ENCODE data around the gene MYO15B. TPM values are rescaled to one million over a fixed set of nuclear protein-coding genes. Genes with fewer than 3 reads are reported as not detected.

The MYO15B gene
- total and polyA plus RNA-seq, 10 donors: 123 to 569 (median 347) TPM

DNA sequence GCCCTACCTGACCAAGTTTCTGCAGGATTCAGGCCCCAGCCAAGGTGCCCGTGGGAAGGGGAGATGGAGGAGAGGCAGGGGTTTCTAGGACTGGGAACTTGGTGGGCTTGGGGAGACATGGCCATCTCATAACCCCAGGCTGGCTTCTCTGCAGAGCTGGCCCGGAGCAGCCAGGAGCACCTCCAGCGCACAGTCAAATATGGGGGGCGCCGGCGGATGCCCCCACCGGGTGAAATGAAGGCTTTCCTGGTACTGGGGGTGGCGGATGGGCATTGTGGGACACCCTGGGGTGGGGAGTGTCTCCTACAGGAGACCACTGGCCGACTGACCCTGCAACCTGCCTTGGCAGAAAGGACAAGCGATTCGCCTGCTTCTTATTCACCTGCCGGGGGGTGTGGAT lies 36.4 kb downstream of the MYO15B start:
- H3K27ac ChIP-seq: no peak overlapping the region
- H3K27me3 ChIP-seq (replicated peaks in 1 of 7): no peaks in the 10 kb centered on the region
- intact Hi-C loops (cut with DNase I; ENCODE audit: low total_unique reads): no loop called here
- H3K36me3 ChIP-seq: peaks cover 0 to 100% (median 72%) of the 10 kb centered on the region in 6 donors
- no peaks in the 10 kb centered on the region for H3K9me3 ChIP-seq
- TF ChIP-seq POLR2A (IDR thresholded peaks at IDR 0.05) (no peak), POLR2AphosphoS5 (IDR thresholded peaks at IDR 0.05) (no peak), CTCF (IDR thresholded peaks at IDR 0.05 in 8 of 11, conservative IDR thresholded peaks at IDR 0.05 in 3 of 11) (no peak)
- no peak overlapping the region for H3K4me3 ChIP-seq
- no peak for DNase-seq
- WGBS, 5 donors: 88 to 92% (median 90%) methylated on average over 4 to 12 of the region's 12 CpGs
- peaks cover 0 to 5% (median 0%) of the 10 kb centered on the region in 6 donors for H3K4me1 ChIP-seq

DNA sequence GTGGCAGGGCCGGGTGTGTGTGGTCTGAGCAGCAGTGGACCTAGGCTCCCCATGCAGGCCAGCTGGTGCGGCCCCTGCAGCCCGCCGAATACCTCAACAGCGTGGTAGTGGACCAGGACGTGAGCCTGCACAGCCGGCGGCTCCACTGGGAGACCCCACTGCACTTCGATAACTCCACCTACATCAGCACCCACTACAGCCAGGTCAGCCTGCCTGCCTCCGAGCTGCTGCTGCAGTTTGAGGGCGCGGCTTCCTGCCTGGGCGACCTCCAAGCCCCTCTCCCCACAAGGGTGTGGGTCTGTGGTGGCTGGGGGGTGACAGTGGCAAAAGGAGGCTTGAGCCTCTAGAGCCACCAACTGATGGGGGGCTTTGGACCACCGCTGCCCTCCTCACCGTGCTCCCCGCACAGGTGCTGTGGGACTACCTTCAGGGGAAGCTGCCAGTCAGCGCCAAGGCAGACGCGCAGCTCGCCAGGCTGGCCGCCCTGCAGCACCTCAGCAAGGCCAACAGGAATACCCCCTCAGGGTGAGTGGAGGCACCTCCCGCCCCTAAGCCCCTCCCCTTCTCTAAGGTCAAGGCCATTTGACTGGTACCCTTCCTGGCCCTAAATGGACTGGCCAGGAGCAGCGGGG lies 37.2 kb downstream of the MYO15B start:
- TF ChIP-seq POLR2AphosphoS5 (IDR thresholded peaks at IDR 0.05) (peak in 1 of 3 donors; percentile 48), CTCF (IDR thresholded peaks at IDR 0.05 in 8 of 11, conservative IDR thresholded peaks at IDR 0.05 in 3 of 11) (no peak)
- H3K4me1 ChIP-seq: peaks cover 0 to 5% (median 0%) of the 10 kb centered on the region in 6 donors
- DNase-seq: no peak
- no peak overlapping the region for H3K27ac ChIP-seq
- H3K4me3 ChIP-seq: no peak overlapping the region
- H3K9me3 ChIP-seq: no peaks in the 10 kb centered on the region
- H3K36me3 ChIP-seq: peaks cover 0 to 100% (median 64%) of the 10 kb centered on the region in 6 donors
- WGBS, 5 donors: 80 to 92% (median 84%) methylated on average over 6 to 23 of the region's 23 CpGs
- intact Hi-C loops (cut with DNase I; ENCODE audit: low total_unique reads): no loop called here
- H3K27me3 ChIP-seq (replicated peaks in 1 of 7): no peaks in the 10 kb centered on the region

- H3K4me3 ChIP-seq: no peak overlapping the region
- H3K36me3 ChIP-seq: peaks cover 0 to 99% (median 60%) of the 10 kb centered on the region in 6 donors
- no peaks in the 10 kb centered on the region for H3K27me3 ChIP-seq (replicated peaks in 1 of 7)
- H3K9me3 ChIP-seq: no peaks in the 10 kb centered on the region
- no peak for DNase-seq
- peaks cover 0 to 5% (median 0%) of the 10 kb centered on the region in 6 donors for H3K4me1 ChIP-seq
- H3K27ac ChIP-seq: no peak overlapping the region
- TF ChIP-seq CTCF (IDR thresholded peaks at IDR 0.05 in 8 of 11, conservative IDR thresholded peaks at IDR 0.05 in 3 of 11) (peak in 7 of 11 experiments; percentile 9 to 64 (median 40)), POLR2AphosphoS5 (IDR thresholded peaks at IDR 0.05) (peak in 1 of 3 donors; percentile 38), POLR2A (IDR thresholded peaks at IDR 0.05) (no peak)
- intact Hi-C loops (cut with DNase I; ENCODE audit: low total_unique reads): no loop called here
- 87 to 100% (median 91%) methylated on average over 1 to 15 of the region's 15 CpGs for WGBS, 5 donors
Observed at GRCh38 chr17:75625813-75626486, 38.4 kb downstream of the MYO15B start.

DNA sequence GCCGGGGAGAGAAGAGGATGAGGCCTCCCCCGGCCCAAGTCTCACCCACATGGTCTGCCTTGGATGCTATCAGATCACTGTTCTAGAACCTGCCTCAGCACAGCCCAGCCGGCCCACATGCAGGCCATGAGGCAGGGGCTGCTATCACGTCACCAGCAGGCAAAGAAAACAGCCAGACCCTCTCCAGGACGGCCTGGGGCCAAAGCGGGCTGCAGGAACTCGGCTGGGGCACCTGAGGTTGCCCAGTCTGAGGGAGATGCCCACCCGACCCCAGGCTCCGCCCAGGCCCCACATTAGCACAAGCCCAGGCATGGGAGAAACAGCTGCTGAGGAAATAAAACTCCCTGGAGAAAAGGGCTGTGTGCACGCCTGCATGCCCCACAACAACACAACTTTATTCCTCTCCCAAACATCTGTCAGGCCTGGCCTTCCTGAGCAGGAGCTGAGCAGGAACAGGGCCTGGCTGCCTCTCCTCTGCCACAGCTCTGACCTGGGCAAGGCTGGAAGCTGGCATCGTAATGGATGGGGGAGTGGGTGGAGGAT lies 39.0 kb downstream of the MYO15B start:
- Histone ChIP-seq H3K4me1 (peaks cover 0 to 5% (median 0%) of the 10 kb centered on the region in 6 donors), H3K36me3 (peaks cover 0 to 99% (median 54%) of the 10 kb centered on the region in 6 donors), H3K27me3 (replicated peaks in 1 of 7) (no peaks in the 10 kb centered on the region), H3K9me3 (no peaks in the 10 kb centered on the region), H3K4me3 (no peak overlapping the region), H3K27ac (no peak overlapping the region)
- no peak for DNase-seq
- intact Hi-C loops (cut with DNase I; ENCODE audit: low total_unique reads): no loop called here
- TF ChIP-seq POLR2AphosphoS5 (IDR thresholded peaks at IDR 0.05) (peak in 1 of 3 donors; percentile 31), POLR2A (IDR thresholded peaks at IDR 0.05) (no peak), CTCF (IDR thresholded peaks at IDR 0.05 in 8 of 11, conservative IDR thresholded peaks at IDR 0.05 in 3 of 11) (no peak)
- 68 to 85% (median 81%) methylated on average over 5 to 11 of the region's 11 CpGs for WGBS, 5 donors

All from spleen (tissue), 11 donors.